Type B pancreatic cell (in vitro differentiated cells): Measurements from ENCODE around the gene ST8SIA4. TPM values are rescaled to one million over a fixed set of nuclear protein-coding genes. Genes with fewer than 3 reads are reported as not detected.

Experiments used
- DNase-seq: peaks from one replicate; pipeline ENCODE4 v3.0.0; 2021; ENCODE audit warnings: mixed read lengths; ENCODE audit not compliant: unreplicated experiment; ENCODE audit errors: extremely low spot score
- H3K27ac Mint-ChIP-seq: 2 replicates; pipeline ENCODE4 v1.8.0; 2021; ENCODE audit warnings: mild to moderate bottlenecking, mixed read lengths
- H3K27me3 Mint-ChIP-seq: 2 replicates; pipeline ENCODE4 v1.8.0; 2021; ENCODE audit warnings: mixed read lengths
- H3K36me3 Mint-ChIP-seq: 2 replicates; pipeline ENCODE4 v1.8.0; 2021; ENCODE audit warnings: mixed read lengths
- H3K4me1 Mint-ChIP-seq: one replicate; pipeline ENCODE4 v1.8.0; 2021; ENCODE audit warnings: mixed read lengths; ENCODE audit not compliant: unreplicated experiment
- H3K4me3 Mint-ChIP-seq: 2 replicates; pipeline ENCODE4 v1.8.0; 2021; ENCODE audit warnings: mild to moderate bottlenecking, mixed read lengths
- H3K9me3 Mint-ChIP-seq: 2 replicates; pipeline ENCODE4 v1.8.0; 2021; ENCODE audit warnings: mixed read lengths
- CTCF ChIP-seq: fragments of 200-600 bp; sonication (generic); conservative IDR thresholded peaks from 2 replicates; pipeline ENCODE4 v1.5.0; 2021; ENCODE audit warnings: antibody characterized with exemption, mild to moderate bottlenecking
- total RNA-seq: library from RNA; stranded (reverse); gene quantifications from 2 replicates; pipeline ENCODE4 v1.2.1, GENCODE V29; 2021; ENCODE audit warnings: low replicate concordance

Gene ST8SIA4
- total RNA-seq, 1 donor from 2014 or later: 18.0 TPM

GRCh38 chr5:100863739-100864138 is 39.3 kb downstream of the ST8SIA4 start:
- DNase-seq: no peak
- no peak for TF ChIP-seq CTCF
- H3K27ac Mint-ChIP-seq: no peak overlapping the region
- H3K9me3 Mint-ChIP-seq: no peaks in the 10 kb centered on the region
- no peaks in the 10 kb centered on the region for H3K4me1 Mint-ChIP-seq
- no peaks in the 10 kb centered on the region for H3K36me3 Mint-ChIP-seq
- H3K27me3 Mint-ChIP-seq: no peaks in the 10 kb centered on the region
- no peak overlapping the region for H3K4me3 Mint-ChIP-seq

- H3K27ac Mint-ChIP-seq: no peak overlapping the region
- no peaks in the 10 kb centered on the region for H3K27me3 Mint-ChIP-seq
- H3K9me3 Mint-ChIP-seq: no peaks in the 10 kb centered on the region
- no peak overlapping the region for H3K4me3 Mint-ChIP-seq
- peaks cover 7% of the 10 kb centered on the region for H3K4me1 Mint-ChIP-seq
- no peaks in the 10 kb centered on the region for H3K36me3 Mint-ChIP-seq
- TF ChIP-seq CTCF: no peak
- DNase-seq: no peak
Observed at GRCh38 chr5:100861148-100861547, 41.9 kb downstream of the ST8SIA4 start.

GRCh38 chr5:100860407-100860806 is 42.7 kb downstream of the ST8SIA4 start:
- no peak for TF ChIP-seq CTCF
- H3K9me3 Mint-ChIP-seq: no peaks in the 10 kb centered on the region
- peaks cover 8% of the 10 kb centered on the region for H3K4me1 Mint-ChIP-seq
- no peak overlapping the region for H3K4me3 Mint-ChIP-seq
- H3K36me3 Mint-ChIP-seq: no peaks in the 10 kb centered on the region
- H3K27ac Mint-ChIP-seq: no peak overlapping the region
- no peaks in the 10 kb centered on the region for H3K27me3 Mint-ChIP-seq
- no peak for DNase-seq

- no peaks in the 10 kb centered on the region for H3K27me3 Mint-ChIP-seq
- no peaks in the 10 kb centered on the region for H3K9me3 Mint-ChIP-seq
- no peaks in the 10 kb centered on the region for H3K36me3 Mint-ChIP-seq
- no peak overlapping the region for H3K27ac Mint-ChIP-seq
- H3K4me1 Mint-ChIP-seq: peaks cover 8% of the 10 kb centered on the region
- no peak overlapping the region for H3K4me3 Mint-ChIP-seq
- TF ChIP-seq CTCF: no peak
- no peak for DNase-seq
Observed at GRCh38 chr5:100858987-100859545, 44.0 kb downstream of the ST8SIA4 start.

GRCh38 chr5:100856462-100856861 is 46.6 kb downstream of the ST8SIA4 start:
- Mint-ChIP-seq H3K27ac (no peak overlapping the region), H3K36me3 (no peaks in the 10 kb centered on the region), H3K4me1 (peaks cover 8% of the 10 kb centered on the region), H3K9me3 (no peaks in the 10 kb centered on the region), H3K4me3 (no peak overlapping the region), H3K27me3 (no peaks in the 10 kb centered on the region)
- DNase-seq: no peak
- no peak for TF ChIP-seq CTCF
